Measurements from ENCODE around the gene MAMLD1. TPM values are rescaled to one million over a fixed set of nuclear protein-coding genes. Genes with fewer than 3 reads are reported as not detected.

The MAMLD1 gene
- total and polyA plus RNA-seq, 2 experiments from 2014 or later, result 2.1 to 2.4 TPM

- Histone ChIP-seq H3K9me3 (ENCODE audit: low read depth) (no peaks in the 10 kb centered on the region), H3K4me1 (ENCODE audit: insufficient read depth) (no peaks in the 10 kb centered on the region), H3K9me2 (replicated peaks; ENCODE audit: insufficient read depth) (no peaks in the 10 kb centered on the region), H4K20me1 (ENCODE audit: insufficient read depth, poor library complexity, severe bottlenecking) (no peaks in the 10 kb centered on the region), H3K4me3 (no peak overlapping the region), H3K4me2 (no peak overlapping the region), H3K79me2 (no peaks in the 10 kb centered on the region), H3K27me3 (no peaks in the 10 kb centered on the region), H2AFZ (no peak overlapping the region), H3K27ac (no peak overlapping the region), H3K36me3 (replicated peaks; ENCODE audit: insufficient read depth, low read depth) (no peaks in the 10 kb centered on the region)
- TF ChIP-seq EZH2phosphoT487 (IDR thresholded peaks at IDR 0.05; ENCODE audit: low read depth, severe bottlenecking, unreplicated experiment) (no peak), CTCF (IDR thresholded peaks at IDR 0.05; ENCODE audit: poor library complexity) (no peak), EZH2 (IDR thresholded peaks at IDR 0.05; ENCODE audit: borderline replicate concordance) (no peak)
- no peak for DNase-seq (ENCODE audit: low spot score)
- WGBS (ENCODE audit: low lambda C conversion rate, missing lambda C conversion rate), result 86% methylated on average over 2 of the region's 2 CpGs
These were observed 112.3 kb downstream of the MAMLD1 start for GRCh38 chrX:150475461-150475860.

GRCh38 chrX:150476164-150476699 lies 113.1 kb downstream of the MAMLD1 start:
- no peaks in the 10 kb centered on the region for H3K36me3 ChIP-seq (replicated peaks; ENCODE audit: insufficient read depth, low read depth)
- H3K27ac ChIP-seq, result no peak overlapping the region
- DNase-seq (ENCODE audit: low spot score), result no peak
- no peaks in the 10 kb centered on the region for H3K27me3 ChIP-seq
- H3K4me3 ChIP-seq, result no peak overlapping the region
- H4K20me1 ChIP-seq (ENCODE audit: insufficient read depth, poor library complexity, severe bottlenecking), result no peaks in the 10 kb centered on the region
- no peaks in the 10 kb centered on the region for H3K79me2 ChIP-seq
- no peaks in the 10 kb centered on the region for H3K9me3 ChIP-seq (ENCODE audit: low read depth)
- H3K4me1 ChIP-seq (ENCODE audit: insufficient read depth), result no peaks in the 10 kb centered on the region
- TF ChIP-seq EZH2 (IDR thresholded peaks at IDR 0.05; ENCODE audit: borderline replicate concordance), result no peak
- no peak for TF ChIP-seq EZH2phosphoT487 (IDR thresholded peaks at IDR 0.05; ENCODE audit: low read depth, severe bottlenecking, unreplicated experiment)
- no peak for TF ChIP-seq CTCF (IDR thresholded peaks at IDR 0.05; ENCODE audit: poor library complexity)
- WGBS (ENCODE audit: low lambda C conversion rate, missing lambda C conversion rate), result 77% methylated on average over 6 of the region's 6 CpGs
- no peaks in the 10 kb centered on the region for H3K9me2 ChIP-seq (replicated peaks; ENCODE audit: insufficient read depth)
- H2AFZ ChIP-seq, result no peak overlapping the region
- H3K4me2 ChIP-seq, result no peak overlapping the region

- Histone ChIP-seq H4K20me1 (ENCODE audit: insufficient read depth, poor library complexity, severe bottlenecking) (no peaks in the 10 kb centered on the region), H3K4me1 (ENCODE audit: insufficient read depth) (no peaks in the 10 kb centered on the region), H3K27me3 (no peaks in the 10 kb centered on the region), H3K4me2 (no peak overlapping the region), H3K9me3 (ENCODE audit: low read depth) (no peaks in the 10 kb centered on the region), H3K9me2 (replicated peaks; ENCODE audit: insufficient read depth) (no peaks in the 10 kb centered on the region), H2AFZ (no peak overlapping the region), H3K36me3 (replicated peaks; ENCODE audit: insufficient read depth, low read depth) (no peaks in the 10 kb centered on the region), H3K4me3 (no peak overlapping the region), H3K27ac (no peak overlapping the region), H3K79me2 (no peaks in the 10 kb centered on the region)
- no peak for DNase-seq (ENCODE audit: low spot score)
- WGBS (ENCODE audit: low lambda C conversion rate, missing lambda C conversion rate), result 61% methylated on average over 10 of the region's 10 CpGs
- no peak for TF ChIP-seq EZH2phosphoT487 (IDR thresholded peaks at IDR 0.05; ENCODE audit: low read depth, severe bottlenecking, unreplicated experiment)
- TF ChIP-seq EZH2 (IDR thresholded peaks at IDR 0.05; ENCODE audit: borderline replicate concordance), result no peak
- TF ChIP-seq CTCF (IDR thresholded peaks at IDR 0.05; ENCODE audit: poor library complexity), result no peak
These were observed 114.3 kb downstream of the MAMLD1 start for GRCh38 chrX:150477371-150477770.
